Fibroblast of lung (primary cell): ENCODE results near the gene ZDHHC8. TPM values are rescaled to one million over a fixed set of nuclear protein-coding genes. Genes with fewer than 3 reads are reported as not detected.

Experiments used
- DNase-seq, 2 donors: peaks; one replicate each; pipeline versions ENCODE4 v3.0.0 to v3.0.0-alpha.2; 2010; ENCODE audit warnings: low read depth in 2 of 2
- H2AFZ ChIP-seq: 2 replicates; pipeline ENCODE4 v1.5.1; 2012; ENCODE audit warnings: low read length, control low read depth, inconsistent platforms
- H3K27ac ChIP-seq: 2 replicates; pipeline ENCODE4 v1.5.1; 2011; ENCODE audit warnings: low read length, control low read depth; ENCODE audit not compliant: insufficient read depth
- H3K27me3 ChIP-seq: 2 replicates; pipeline ENCODE4 v1.5.1; 2011; ENCODE audit warnings: mild to moderate bottlenecking, low read length; ENCODE audit not compliant: control insufficient read depth, insufficient read depth
- H3K36me3 ChIP-seq: 2 replicates; pipeline ENCODE4 v1.5.1; 2011; ENCODE audit warnings: low read length; ENCODE audit not compliant: control insufficient read depth, insufficient read depth
- H3K4me1 ChIP-seq: 2 replicates; pipeline ENCODE4 v1.5.1; 2011; ENCODE audit warnings: low read length; ENCODE audit not compliant: control insufficient read depth, insufficient read depth; ENCODE audit errors: extremely low read depth
- H3K4me2 ChIP-seq: 2 replicates; pipeline ENCODE4 v1.5.1; 2011; ENCODE audit warnings: low read length, control low read depth; ENCODE audit not compliant: insufficient read depth; ENCODE audit errors: extremely low read depth
- H3K4me3 ChIP-seq, 4 experiments: fragments of 200-600 bp in 1 of 4; sonication (generic) in 1 of 4; replicated peaks in 1 of 4; 2 replicates each; pipeline ENCODE4 v1.5.1; 2011 to 2016; ENCODE audit warnings: low read length in 4 of 4, low read depth in 3 of 4, mild to moderate bottlenecking in 3 of 4, control low read depth in 2 of 4, inconsistent platforms in 1 of 4, mixed read lengths in 1 of 4; ENCODE audit not compliant: insufficient read depth in 1 of 4; ENCODE audit errors: control extremely low read depth in 1 of 4
- H3K79me2 ChIP-seq: 2 replicates; pipeline ENCODE4 v1.5.1; 2012; ENCODE audit warnings: mild to moderate bottlenecking, low read length, inconsistent platforms; ENCODE audit not compliant: control insufficient read depth, insufficient read depth
- H3K9ac ChIP-seq: 2 replicates; pipeline ENCODE4 v1.5.1; 2011; ENCODE audit warnings: mild to moderate bottlenecking, low read length, control low read depth; ENCODE audit not compliant: insufficient read depth
- H3K9me3 ChIP-seq: 2 replicates; pipeline ENCODE4 v1.5.1; 2012; ENCODE audit warnings: low read depth, low read length; ENCODE audit not compliant: control insufficient read depth, insufficient read depth
- H4K20me1 ChIP-seq: 2 replicates; pipeline ENCODE4 v1.5.1; 2011; ENCODE audit warnings: low read length; ENCODE audit not compliant: control insufficient read depth, insufficient read depth; ENCODE audit errors: extremely low read depth
- EZH2 ChIP-seq: IDR thresholded peaks from 2 replicates; pipeline ENCODE4 v1.5.1; 2012; ENCODE audit warnings: low read length, control low read depth, mild to moderate bottlenecking; ENCODE audit errors: missing control alignments
- polyA plus RNA-seq, 2 donors: library from polyadenylated mRNA; depleted of rRNA in 1 of 2; stranded (reverse) in 1 of 2; unstranded in 1 of 2; fragments of >200 nt; gene quantifications; 2 replicates each; pipeline ENCODE4 v1.2.1, GENCODE V29; 2011 to 2012; ENCODE audit warnings: missing spikeins in 1 of 2
- total RNA-seq: library from RNA; depleted of rRNA; stranded (reverse); fragments of >200 nt; gene quantifications from 2 replicates; pipeline ENCODE4 v1.2.1, GENCODE V29; 2014
- TF ChIP-seq, protein P1 (sequence below), 2 donors: IDR thresholded peaks in 1 of 2; conservative IDR thresholded peaks in 1 of 2; 1 replicate in 1 of 2; 2 replicates in 1 of 2; pipeline ENCODE4 v1.5.1; 2011 to 2012; ENCODE audit warnings: low read length in 2 of 2, control low read depth in 1 of 2, inconsistent platforms in 1 of 2, low read depth in 1 of 2, mild to moderate bottlenecking in 1 of 2

ZDHHC8 gene
- total and polyA plus RNA-seq, 2 donors (not counting 1 experiment from before 2014, with no cell fraction given) = 6.6 to 26.2 TPM

DNA sequence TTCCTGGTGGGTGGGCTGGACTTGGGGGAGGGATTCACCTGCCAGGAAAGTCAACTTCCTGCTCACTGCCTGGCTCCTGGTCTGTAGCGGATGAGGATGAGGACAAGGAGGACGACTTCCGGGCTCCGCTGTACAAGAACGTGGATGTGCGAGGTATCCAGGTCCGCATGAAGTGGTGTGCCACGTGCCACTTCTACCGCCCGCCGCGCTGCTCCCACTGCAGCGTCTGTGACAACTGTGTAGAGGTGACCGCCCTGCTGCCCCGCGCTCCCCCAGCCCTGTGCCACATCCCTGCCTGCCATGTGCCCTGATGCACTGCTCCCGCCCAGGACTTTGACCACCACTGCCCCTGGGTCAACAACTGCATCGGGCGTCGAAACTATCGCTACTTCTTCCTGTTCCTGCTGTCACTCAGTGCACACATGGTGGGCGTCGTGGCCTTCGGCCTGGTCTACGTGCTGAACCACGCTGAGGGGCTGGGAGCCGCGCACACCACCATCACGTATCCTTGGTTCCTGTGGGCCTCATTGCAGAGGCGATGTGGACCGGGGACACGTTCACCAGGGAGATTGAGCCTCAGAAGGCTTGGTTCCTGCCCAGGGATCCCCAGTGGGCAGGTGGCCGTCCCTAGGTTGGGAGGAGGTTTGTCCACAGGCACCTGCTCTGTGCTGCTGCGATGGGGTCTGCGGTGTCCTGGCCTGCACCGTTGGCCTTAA is 7.9 kb downstream of the ZDHHC8 start:
- TF ChIP-seq, protein P1, sequence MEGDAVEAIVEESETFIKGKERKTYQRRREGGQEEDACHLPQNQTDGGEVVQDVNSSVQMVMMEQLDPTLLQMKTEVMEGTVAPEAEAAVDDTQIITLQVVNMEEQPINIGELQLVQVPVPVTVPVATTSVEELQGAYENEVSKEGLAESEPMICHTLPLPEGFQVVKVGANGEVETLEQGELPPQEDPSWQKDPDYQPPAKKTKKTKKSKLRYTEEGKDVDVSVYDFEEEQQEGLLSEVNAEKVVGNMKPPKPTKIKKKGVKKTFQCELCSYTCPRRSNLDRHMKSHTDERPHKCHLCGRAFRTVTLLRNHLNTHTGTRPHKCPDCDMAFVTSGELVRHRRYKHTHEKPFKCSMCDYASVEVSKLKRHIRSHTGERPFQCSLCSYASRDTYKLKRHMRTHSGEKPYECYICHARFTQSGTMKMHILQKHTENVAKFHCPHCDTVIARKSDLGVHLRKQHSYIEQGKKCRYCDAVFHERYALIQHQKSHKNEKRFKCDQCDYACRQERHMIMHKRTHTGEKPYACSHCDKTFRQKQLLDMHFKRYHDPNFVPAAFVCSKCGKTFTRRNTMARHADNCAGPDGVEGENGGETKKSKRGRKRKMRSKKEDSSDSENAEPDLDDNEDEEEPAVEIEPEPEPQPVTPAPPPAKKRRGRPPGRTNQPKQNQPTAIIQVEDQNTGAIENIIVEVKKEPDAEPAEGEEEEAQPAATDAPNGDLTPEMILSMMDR (conservative IDR thresholded peaks at IDR 0.05 in 1 of 2, IDR thresholded peaks at IDR 0.05 in 1 of 2; ENCODE audit: low read depth in 1 of 2, low read length in 2 of 2) = no peak
- TF ChIP-seq EZH2 = no peak

DNA sequence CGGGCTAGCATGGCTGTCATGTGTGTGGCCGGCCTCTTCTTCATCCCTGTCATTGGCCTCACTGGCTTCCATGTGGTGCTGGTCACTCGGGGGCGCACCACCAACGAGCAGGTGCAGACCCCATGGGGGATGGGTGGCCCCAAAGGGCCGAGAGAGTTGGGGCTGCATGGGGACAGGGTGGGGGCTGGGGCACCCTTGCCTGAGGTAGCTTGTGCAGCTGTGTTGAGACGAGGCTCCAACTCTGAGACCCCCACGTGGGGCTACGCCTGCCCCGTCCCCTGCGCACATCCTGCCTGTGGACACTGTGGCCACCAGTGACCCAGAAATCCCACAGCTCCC is 8.5 kb downstream of the ZDHHC8 start:
- Histone ChIP-seq H3K9me3 (no peaks in the 10 kb centered on the region), H3K79me2 (peaks cover 31% of the 10 kb centered on the region)

More for the DNA sequence above, 7.9 kb downstream of the ZDHHC8 start:
- Histone ChIP-seq H3K9me3 (no peaks in the 10 kb centered on the region), H3K4me2 (no peak overlapping the region), H3K4me1 (no peaks in the 10 kb centered on the region), H3K79me2 (peaks cover 36% of the 10 kb centered on the region), H2AFZ (no peak overlapping the region), H3K9ac (no peak overlapping the region), H3K27ac (no peak overlapping the region), H3K4me3 (no peak overlapping the region), H3K36me3 (peaks cover 14% of the 10 kb centered on the region), H3K27me3 (no peaks in the 10 kb centered on the region), H4K20me1 (no peaks in the 10 kb centered on the region)
- no peak for DNase-seq

DNA sequence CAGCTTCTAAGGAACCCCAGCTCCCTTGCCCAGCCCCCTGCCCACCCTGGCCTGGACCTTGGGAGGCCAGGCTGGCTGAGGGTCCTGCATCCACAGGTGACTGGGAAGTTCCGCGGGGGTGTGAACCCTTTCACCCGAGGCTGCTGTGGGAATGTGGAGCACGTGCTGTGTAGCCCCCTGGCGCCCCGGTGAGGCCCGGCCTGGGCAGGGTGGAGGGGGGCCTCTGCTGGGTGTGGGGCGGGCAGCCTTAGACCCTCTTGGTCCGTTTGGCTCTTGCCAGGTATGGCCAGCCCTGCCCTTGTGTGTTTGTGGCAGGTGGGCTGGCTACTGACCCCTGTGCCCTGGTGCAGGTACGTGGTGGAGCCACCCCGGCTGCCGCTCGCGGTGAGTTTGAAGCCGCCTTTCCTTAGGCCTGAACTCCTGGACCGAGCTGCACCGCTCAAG is 8.9 kb downstream of the ZDHHC8 start:
- Histone ChIP-seq H3K9ac (no peak overlapping the region), H3K27ac (no peak overlapping the region), H3K4me3 (no peak overlapping the region), H2AFZ (no peak overlapping the region), H3K4me1 (no peaks in the 10 kb centered on the region), H3K36me3 (peaks cover 18% of the 10 kb centered on the region), H3K79me2 (peaks cover 26% of the 10 kb centered on the region), H3K27me3 (no peaks in the 10 kb centered on the region), H3K9me3 (no peaks in the 10 kb centered on the region), H4K20me1 (no peaks in the 10 kb centered on the region), H3K4me2 (no peak overlapping the region)
- no peak for DNase-seq
- TF ChIP-seq, protein P1 (conservative IDR thresholded peaks at IDR 0.05 in 1 of 2, IDR thresholded peaks at IDR 0.05 in 1 of 2; ENCODE audit: low read depth in 1 of 2, low read length in 2 of 2) = no peak
- no peak for TF ChIP-seq EZH2

More for the DNA sequence above, 8.5 kb downstream of the ZDHHC8 start:
- TF ChIP-seq, protein P1 (conservative IDR thresholded peaks at IDR 0.05 in 1 of 2, IDR thresholded peaks at IDR 0.05 in 1 of 2; ENCODE audit: low read depth in 1 of 2, low read length in 2 of 2) = no peak
- TF ChIP-seq EZH2 = no peak
- Histone ChIP-seq H3K36me3 (peaks cover 18% of the 10 kb centered on the region), H3K4me3 (no peak overlapping the region), H3K4me2 (no peak overlapping the region), H3K27ac (no peak overlapping the region), H3K4me1 (no peaks in the 10 kb centered on the region), H4K20me1 (no peaks in the 10 kb centered on the region), H2AFZ (no peak overlapping the region), H3K9ac (no peak overlapping the region), H3K27me3 (no peaks in the 10 kb centered on the region)
- no peak for DNase-seq
